ENCODE measurements around the gene THBS2. TPM values are rescaled to one million over a fixed set of nuclear protein-coding genes. Genes with fewer than 3 reads are reported as not detected.

Gene THBS2
- total RNA-seq, 1 donor from 2014 or later = 86.4 TPM

- H3K36me3 ChIP-seq = peaks cover 0 to 51% of the 10 kb centered on the region in 2 donors
- no peak for TF ChIP-seq POLR2A (IDR thresholded peaks at IDR 0.05)
- no peak for TF ChIP-seq CTCF (IDR thresholded peaks at IDR 0.05)
- TF ChIP-seq POLR2AphosphoS5 (IDR thresholded peaks at IDR 0.05; ENCODE audit: insufficient read depth in 1 of 2, low read depth in 1 of 2) = peak in 1 of 2 donors; percentile 9
- intact Hi-C loops (cut with DNase I) = no loop called here
- peaks cover 8% of the 10 kb centered on the region for H3K4me1 ChIP-seq
- H3K27ac ChIP-seq = no peak overlapping the region
- H3K4me3 ChIP-seq = no peak overlapping the region
- H3K9me3 ChIP-seq = no peaks in the 10 kb centered on the region
- no peaks in the 10 kb centered on the region for H3K27me3 ChIP-seq
- no peak for DNase-seq (ENCODE audit: extremely low spot score in 2 of 2)
Measured at GRCh38 chr6:169241688-169242350, 11.8 kb downstream of the THBS2 start.

GRCh38 chr6:169240591-169241390 is 12.9 kb downstream of the THBS2 start:
- Histone ChIP-seq H3K4me1 (no peaks in the 10 kb centered on the region), H3K36me3 (peaks cover 0 to 53% of the 10 kb centered on the region in 2 donors), H3K4me3 (no peak overlapping the region), H3K27me3 (no peaks in the 10 kb centered on the region), H3K27ac (no peak overlapping the region), H3K9me3 (no peaks in the 10 kb centered on the region)
- intact Hi-C loops (cut with DNase I) = no loop called here
- TF ChIP-seq POLR2AphosphoS5 (IDR thresholded peaks at IDR 0.05; ENCODE audit: insufficient read depth in 1 of 2, low read depth in 1 of 2) = no peak
- no peak for TF ChIP-seq CTCF (IDR thresholded peaks at IDR 0.05)
- no peak for TF ChIP-seq POLR2A (IDR thresholded peaks at IDR 0.05)
- DNase-seq (ENCODE audit: extremely low spot score in 2 of 2) = no peak

GRCh38 chr6:169240125-169240524 is 13.5 kb downstream of the THBS2 start:
- intact Hi-C loops (cut with DNase I) = no loop called here
- no peak for DNase-seq (ENCODE audit: extremely low spot score in 2 of 2)
- Histone ChIP-seq H3K27me3 (no peaks in the 10 kb centered on the region), H3K4me1 (no peaks in the 10 kb centered on the region), H3K36me3 (peaks cover 0 to 51% of the 10 kb centered on the region in 2 donors), H3K9me3 (no peaks in the 10 kb centered on the region), H3K4me3 (no peak overlapping the region), H3K27ac (peak overlapping the region; percentile 26)
- no peak for TF ChIP-seq POLR2A (IDR thresholded peaks at IDR 0.05)
- no peak for TF ChIP-seq CTCF (IDR thresholded peaks at IDR 0.05)
- no peak for TF ChIP-seq POLR2AphosphoS5 (IDR thresholded peaks at IDR 0.05; ENCODE audit: insufficient read depth in 1 of 2, low read depth in 1 of 2)

- H3K27ac ChIP-seq = no peak overlapping the region
- no peaks in the 10 kb centered on the region for H3K4me1 ChIP-seq
- peaks cover 0 to 51% of the 10 kb centered on the region in 2 donors for H3K36me3 ChIP-seq
- TF ChIP-seq CTCF (IDR thresholded peaks at IDR 0.05) (no peak), POLR2A (IDR thresholded peaks at IDR 0.05) (no peak), POLR2AphosphoS5 (IDR thresholded peaks at IDR 0.05; ENCODE audit: insufficient read depth in 1 of 2, low read depth in 1 of 2) (no peak)
- intact Hi-C loops (cut with DNase I) = no loop called here
- H3K9me3 ChIP-seq = no peaks in the 10 kb centered on the region
- DNase-seq (ENCODE audit: extremely low spot score in 2 of 2) = no peak
- no peaks in the 10 kb centered on the region for H3K27me3 ChIP-seq
- no peak overlapping the region for H3K4me3 ChIP-seq
Measured at GRCh38 chr6:169239181-169239580, 14.5 kb downstream of the THBS2 start.

- no peak overlapping the region for H3K4me3 ChIP-seq
- no peaks in the 10 kb centered on the region for H3K9me3 ChIP-seq
- intact Hi-C loops (cut with DNase I) = no loop called here
- H3K27me3 ChIP-seq = no peaks in the 10 kb centered on the region
- H3K27ac ChIP-seq = peak overlapping the region; percentile 20
- H3K4me1 ChIP-seq = no peaks in the 10 kb centered on the region
- TF ChIP-seq CTCF (IDR thresholded peaks at IDR 0.05) (no peak), POLR2AphosphoS5 (IDR thresholded peaks at IDR 0.05; ENCODE audit: insufficient read depth in 1 of 2, low read depth in 1 of 2) (no peak), POLR2A (IDR thresholded peaks at IDR 0.05) (no peak)
- peaks cover 0 to 50% of the 10 kb centered on the region in 2 donors for H3K36me3 ChIP-seq
- no peak for DNase-seq (ENCODE audit: extremely low spot score in 2 of 2)
Measured at GRCh38 chr6:169238766-169239165, 14.9 kb downstream of the THBS2 start.

All from vagina (tissue), 2 donors.